HL-60 (cell line): ENCODE measurements around the gene WDR47.

ENCODE experiments used
- DNase-seq, 2 experiments: peaks; one replicate each; pipeline ENCODE4 v3.0.0-alpha.2; 2010 to 2020; ENCODE audit warnings: low read depth in 1 of 2, low spot score in 1 of 2
- H3K27ac ChIP-seq: fragments of 250-450 bp; sonication (Bioruptor Pico); replicated peaks from 2 replicates; pipeline ENCODE4 v1.5.1; 2020; ENCODE audit warnings: mild to moderate bottlenecking, moderate library complexity
- H3K27me3 ChIP-seq: fragments of 250-450 bp; sonication (Bioruptor Pico); 2 replicates; pipeline ENCODE4 v1.5.1; 2021; ENCODE audit warnings: mild to moderate bottlenecking, moderate library complexity; ENCODE audit not compliant: insufficient read depth, poor library complexity, severe bottlenecking
- H3K4me3 ChIP-seq: replicated peaks from 2 replicates; pipeline ENCODE4 v1.5.1; 2011; ENCODE audit warnings: mild to moderate bottlenecking, control low read depth, low read length; ENCODE audit not compliant: insufficient read depth
- CTCF ChIP-seq: IDR thresholded peaks from one replicate; pipeline ENCODE4 v1.5.1; 2011; ENCODE audit warnings: low read length, control low read depth, inconsistent platforms; ENCODE audit not compliant: insufficient read depth
- GABPA ChIP-seq: IDR thresholded peaks from 2 replicates; pipeline ENCODE4 v1.6.1; 2012; ENCODE audit warnings: low read depth
- POLR2AphosphoS5 ChIP-seq: IDR thresholded peaks from 2 replicates; pipeline ENCODE4 v1.6.1; 2012; ENCODE audit warnings: low read depth
- REST ChIP-seq: IDR thresholded peaks from 2 replicates; pipeline ENCODE4 v1.6.1; 2012; ENCODE audit warnings: low read depth; ENCODE audit not compliant: insufficient replicate concordance
- SPI1 ChIP-seq: IDR thresholded peaks from 2 replicates; pipeline ENCODE4 v1.6.1; 2012; ENCODE audit warnings: low read depth, mild to moderate bottlenecking, borderline replicate concordance
- long read RNA-seq: library from polyadenylated mRNA; unstranded; transcript quantifications from one replicate; pipeline ENCODE4 v2.0.0, GENCODE V29; 2020

WDR47 gene
- long read RNA-seq, full-length matches to known transcripts, result 20 of 35 reads
- long read RNA-seq, partial matches to known transcripts, result 7 of 35 reads
- long read RNA-seq, other reads (novel, unspliced or antisense), result 8 of 35 reads

- Histone ChIP-seq H3K4me3 (peak within 1 kb of the TSS; percentile 75), H3K27ac (peak within 1 kb of the TSS; percentile 57), H3K27me3 (no peaks in the 10 kb centered on the region)
- DNase-seq, result peak; percentile 93 to 98
- TF ChIP-seq REST, result peak; percentile 70
- TF ChIP-seq CTCF, result no peak
- peak; percentile 89 for TF ChIP-seq POLR2AphosphoS5
- TF ChIP-seq GABPA, result no peak
- TF ChIP-seq SPI1, result no peak
Observed at GRCh38 chr1:109041621-109042468, at the start of gene WDR47. Gene WDR47, minus strand, starts transcription at chr1:109042102. Its CDS starts 18,590 bp downstream, at chr1:109023512.

- no peaks in the 10 kb centered on the region for H3K27me3 ChIP-seq
- H3K4me3 ChIP-seq, result peak overlapping the region; percentile 90
- peak in 1 of 2 experiments; percentile 54 for DNase-seq
- peak overlapping the region; percentile 99 for H3K27ac ChIP-seq
- TF ChIP-seq CTCF, result no peak
- no peak for TF ChIP-seq GABPA
- TF ChIP-seq POLR2AphosphoS5, result no peak
- TF ChIP-seq REST, result no peak
- TF ChIP-seq SPI1, result no peak
Observed at GRCh38 chr1:109091078-109091838, 49.4 kb upstream of the WDR47 start.

GRCh38 chr1:109090196-109091077 lies 48.5 kb upstream of the WDR47 start, which contains the start of gene TMEM167B:
Gene TMEM167B, plus strand, starts transcription at chr1:109090764. Its CDS starts 109 bp downstream, at chr1:109090873.
- peak within 1 kb of the TSS; percentile 90 for H3K4me3 ChIP-seq
- H3K27me3 ChIP-seq, result no peaks in the 10 kb centered on the region
- H3K27ac ChIP-seq, result peak within 1 kb of the TSS; percentile 99
- TF ChIP-seq SPI1 (peak; percentile 13; the same call in 1 of the 2 replicates), REST (peak; percentile 69), CTCF (no peak), POLR2AphosphoS5 (peak; percentile 87)
- peak; percentile 91 to 97 for DNase-seq
